ENCODE measurements around the gene SCAMP5. TPM values are rescaled to one million over a fixed set of nuclear protein-coding genes. Genes with fewer than 3 reads are reported as not detected.
A peak's percentile ranks its signal among the peaks of the same experiment; 100 is the strongest.

The SCAMP5 gene
- total and polyA plus RNA-seq, 7 experiments from 2014 or later: 0.06 to 9.5 (median 0.51) TPM

GRCh38 chr15:75068748-75069147 is 73.4 kb downstream of the SCAMP5 start:
- peak overlapping the region in 1 of 10 donors; percentile 70 for H3K4me3 Mint-ChIP-seq
- Histone ChIP-seq H3K27me3 (ENCODE audit: control insufficient read depth in 2 of 2, insufficient read depth in 2 of 2, low read length in 2 of 2) (peaks cover 0 to 3% of the 10 kb centered on the region in 2 donors), H3K4me3 (ENCODE audit: low read length) (no peak overlapping the region), H3K9me3 (ENCODE audit: control insufficient read depth in 2 of 3, low read length in 3 of 3) (no peaks in the 10 kb centered on the region), H3K4me1 (ENCODE audit: control insufficient read depth in 2 of 2, insufficient read depth in 2 of 2, low read length in 2 of 2) (peaks cover 12 to 24% of the 10 kb centered on the region in 2 donors), H3K27ac (ENCODE audit: low read depth, low read length) (no peak overlapping the region), H3K36me3 (ENCODE audit: control insufficient read depth in 2 of 3, insufficient read depth in 3 of 3, low read length in 3 of 3) (no peaks in the 10 kb centered on the region)
- DNase-seq (no peak), ATAC-seq (no peak)
- peak overlapping the region in 2 of 9 donors; percentile 39 to 97 for H3K27ac Mint-ChIP-seq
- peaks cover 0 to 66% (median 6%) of the 10 kb centered on the region in 5 donors for H3K36me3 Mint-ChIP-seq
- ChIA-PET CTCF (no interaction called here), POLR2A (no interaction called here)
- peaks cover 0 to 22% (median 3%) of the 10 kb centered on the region in 11 donors for H3K9me3 Mint-ChIP-seq
- H3K27me3 Mint-ChIP-seq: peaks cover 0 to 13% (median 7%) of the 10 kb centered on the region in 5 donors
- H3K4me1 Mint-ChIP-seq: peaks cover 19 to 92% (median 26%) of the 10 kb centered on the region in 7 donors
- intact Hi-C loops (cut with micrococcal nuclease): no loop called here

DNA sequence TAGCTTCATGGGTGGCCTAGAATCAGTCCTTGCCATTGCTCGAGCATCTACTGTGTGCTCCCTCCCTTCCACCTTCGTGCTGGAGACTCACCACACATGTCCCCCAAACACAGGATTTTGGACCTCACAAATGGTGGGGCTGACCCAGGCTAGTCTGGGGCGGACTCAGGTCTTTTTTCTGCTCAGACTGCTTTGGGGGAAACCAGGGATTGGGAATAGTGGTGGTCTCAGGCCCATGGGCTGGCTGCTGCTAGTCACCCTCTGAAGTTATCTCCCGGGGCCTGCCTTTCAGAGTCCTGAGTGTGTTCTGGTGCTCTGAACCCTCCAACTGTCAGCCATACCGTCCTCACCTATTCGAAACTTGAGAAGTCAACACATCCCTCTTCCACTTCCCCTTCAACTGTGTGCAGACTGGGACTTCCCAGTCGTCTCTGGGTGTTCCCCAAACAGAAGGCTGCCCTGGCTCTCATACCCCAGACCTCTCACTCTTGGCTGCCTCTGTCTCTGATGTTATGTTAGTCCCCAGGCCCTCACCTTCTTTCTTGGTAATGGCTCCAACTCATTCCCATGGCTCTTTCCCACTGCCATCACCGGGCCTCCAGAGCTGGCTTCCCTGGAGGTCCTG is 74.0 kb downstream of the SCAMP5 start:
- peak; percentile 84 for ATAC-seq
- POLR2A ChIA-PET: no interaction called here

DNA sequence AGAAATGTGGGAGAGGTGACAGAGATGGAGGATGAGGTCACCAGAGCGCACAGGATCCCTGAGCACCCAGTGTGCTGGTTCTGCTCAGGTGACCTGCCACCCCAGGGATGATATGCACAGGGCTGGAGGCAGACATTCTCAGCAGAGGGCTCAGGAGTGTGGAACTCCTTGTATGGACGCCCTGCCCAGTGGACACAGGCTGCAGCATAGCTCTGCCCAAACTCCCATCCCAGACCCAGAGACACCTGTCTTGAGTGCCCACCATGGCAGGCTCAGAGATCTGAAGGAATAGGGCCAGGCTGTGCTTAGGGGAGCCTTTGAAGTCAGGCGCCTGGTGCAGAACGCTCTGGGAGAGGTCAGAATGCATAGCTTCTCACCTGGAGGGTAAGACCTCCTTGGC is 75.3 kb downstream of the SCAMP5 start:
- no peak overlapping the region for H3K27ac ChIP-seq (ENCODE audit: low read depth, low read length)
- CTCF ChIA-PET: interaction anchor here (0.6 kb wide), 1 partner anchor 833 kb away, joined by 6 read pairs; no protein-coding TSS in a partner anchor

More for the DNA sequence above, 74.0 kb downstream of the SCAMP5 start:
- Mint-ChIP-seq H3K4me1 (peaks cover 19 to 86% (median 26%) of the 10 kb centered on the region in 7 donors), H3K36me3 (peaks cover 0 to 61% (median 6%) of the 10 kb centered on the region in 5 donors), H3K9me3 (peaks cover 0 to 16% (median 3%) of the 10 kb centered on the region in 11 donors), H3K27me3 (peaks cover 0 to 13% (median 7%) of the 10 kb centered on the region in 5 donors), H3K27ac (peak overlapping the region in 3 of 9 donors; percentile 33 to 97 (median 67)), H3K4me3 (peak overlapping the region in 1 of 10 donors; percentile 70)
- Histone ChIP-seq H3K4me3 (ENCODE audit: low read length) (no peak overlapping the region), H3K27me3 (ENCODE audit: control insufficient read depth in 2 of 2, insufficient read depth in 2 of 2, low read length in 2 of 2) (peaks cover 0 to 3% of the 10 kb centered on the region in 2 donors), H3K4me1 (ENCODE audit: control insufficient read depth in 2 of 2, insufficient read depth in 2 of 2, low read length in 2 of 2) (peaks cover 12 to 24% of the 10 kb centered on the region in 2 donors), H3K36me3 (ENCODE audit: control insufficient read depth in 2 of 3, insufficient read depth in 3 of 3, low read length in 3 of 3) (no peaks in the 10 kb centered on the region), H3K9me3 (ENCODE audit: control insufficient read depth in 2 of 3, low read length in 3 of 3) (no peaks in the 10 kb centered on the region), H3K27ac (ENCODE audit: low read depth, low read length) (no peak overlapping the region)
- no peak for DNase-seq
- CTCF ChIA-PET: no interaction called here
- intact Hi-C loops (cut with micrococcal nuclease): no loop called here

More for the DNA sequence above, 75.3 kb downstream of the SCAMP5 start:
- no peak overlapping the region for H3K4me3 Mint-ChIP-seq
- H3K4me1 Mint-ChIP-seq: peaks cover 13 to 74% (median 20%) of the 10 kb centered on the region in 7 donors
- peak overlapping the region in 1 of 9 donors; percentile 34 for H3K27ac Mint-ChIP-seq
- intact Hi-C loops (cut with micrococcal nuclease): no loop called here
- ATAC-seq (no peak), DNase-seq (no peak)
- POLR2A ChIA-PET: no interaction called here
- H3K4me3 ChIP-seq (ENCODE audit: low read length): no peak overlapping the region
- peaks cover 0 to 3% of the 10 kb centered on the region in 2 donors for H3K27me3 ChIP-seq (ENCODE audit: control insufficient read depth in 2 of 2, insufficient read depth in 2 of 2, low read length in 2 of 2)
- peaks cover 0 to 13% (median 11%) of the 10 kb centered on the region in 5 donors for H3K27me3 Mint-ChIP-seq
- H3K9me3 ChIP-seq (ENCODE audit: control insufficient read depth in 2 of 3, low read length in 3 of 3): peaks cover 0 to under 1% (median 0%) of the 10 kb centered on the region in 3 experiments
- no peaks in the 10 kb centered on the region for H3K36me3 ChIP-seq (ENCODE audit: control insufficient read depth in 2 of 3, insufficient read depth in 3 of 3, low read length in 3 of 3)
- peaks cover 4 to 21% (median 6%) of the 10 kb centered on the region in 11 donors for H3K9me3 Mint-ChIP-seq
- H3K36me3 Mint-ChIP-seq: peaks cover 4 to 60% (median 10%) of the 10 kb centered on the region in 5 donors
- peaks cover 12 to 17% of the 10 kb centered on the region in 2 donors for H3K4me1 ChIP-seq (ENCODE audit: control insufficient read depth in 2 of 2, insufficient read depth in 2 of 2, low read length in 2 of 2)

Other genes with a start within 250 kb of the SCAMP5 start
- gene CYP1A2, start 246.7 kb upstream of the SCAMP5 start, total RNA-seq: not detected
- not detected for gene CYP1A2, start 246.7 kb upstream of the SCAMP5 start, polyA plus RNA-seq
- 100 to 1,000 TPM; 163 to 421 (median 228) TPM for gene CSK, start 213.5 kb upstream of the SCAMP5 start, total RNA-seq
- 100 to 1,000 TPM in 1 of 2 donors, 10 to 100 TPM in 1; 67.7 to 144 TPM for gene CSK, start 213.5 kb upstream of the SCAMP5 start, polyA plus RNA-seq
- gene LMAN1L, start 182.7 kb upstream of the SCAMP5 start, total RNA-seq: 1 to 10 TPM in 4 of 5 experiments, under 1 TPM in 1; 0.35 to 2.4 (median 1.3) TPM
- not detected for gene LMAN1L, start 182.7 kb upstream of the SCAMP5 start, polyA plus RNA-seq
- gene CPLX3, start 168.9 kb upstream of the SCAMP5 start, total RNA-seq: under 1 TPM in 2 of 5 experiments, not detected in 3; 0.27 to 0.60 TPM
- not detected for gene CPLX3, start 168.9 kb upstream of the SCAMP5 start, polyA plus RNA-seq
- gene ULK3, start 152.4 kb upstream of the SCAMP5 start, total RNA-seq: 100 to 1,000 TPM in 1 of 5 experiments, 10 to 100 TPM in 4; 53.2 to 106 (median 59.2) TPM
- 10 to 100 TPM; 15.4 to 32.8 TPM for gene ULK3, start 152.4 kb upstream of the SCAMP5 start, polyA plus RNA-seq
- gene SCAMP2, start 122.2 kb upstream of the SCAMP5 start, total RNA-seq: 100 to 1,000 TPM in 3 of 5 experiments, 10 to 100 TPM in 2; 78.9 to 130 (median 116) TPM
- gene SCAMP2, start 122.2 kb upstream of the SCAMP5 start, polyA plus RNA-seq: 100 to 1,000 TPM; 131 to 141 TPM
- 10 to 100 TPM; 34.0 to 97.8 (median 80.6) TPM for gene MPI, start 105.5 kb upstream of the SCAMP5 start, total RNA-seq
- 10 to 100 TPM; 92.5 to 98.3 TPM for gene MPI, start 105.5 kb upstream of the SCAMP5 start, polyA plus RNA-seq
- 100 to 1,000 TPM in 2 of 5 experiments, 10 to 100 TPM in 3; 40.5 to 111 (median 99.6) TPM for gene FAM219B, start 88.7 kb upstream of the SCAMP5 start, total RNA-seq
- gene FAM219B, start 88.7 kb upstream of the SCAMP5 start, polyA plus RNA-seq: 10 to 100 TPM; 20.2 to 27.7 TPM
- 100 to 1,000 TPM in 1 of 5 experiments, 10 to 100 TPM in 4; 44.4 to 210 (median 59.2) TPM for gene COX5A, start 57.5 kb upstream of the SCAMP5 start, total RNA-seq
- 100 to 1,000 TPM; 239 to 242 TPM for gene COX5A, start 57.5 kb upstream of the SCAMP5 start, polyA plus RNA-seq
- 1 to 10 TPM in 4 of 5 experiments, under 1 TPM in 1; 0.95 to 5.8 (median 3.3) TPM for gene RPP25, start 38.8 kb upstream of the SCAMP5 start, total RNA-seq
- 1 to 10 TPM; 4.0 to 5.5 TPM for gene RPP25, start 38.8 kb upstream of the SCAMP5 start, polyA plus RNA-seq
- gene PPCDC, start 28.0 kb downstream of the SCAMP5 start, total RNA-seq: 10 to 100 TPM; 11.7 to 31.3 (median 17.1) TPM
- 10 to 100 TPM; 12.4 to 14.5 TPM for gene PPCDC, start 28.0 kb downstream of the SCAMP5 start, polyA plus RNA-seq
- 100 to 1,000 TPM in 1 of 5 experiments, 10 to 100 TPM in 4; 30.9 to 124 (median 50.5) TPM for gene C15orf39, start 206.3 kb downstream of the SCAMP5 start, total RNA-seq
- 1 to 10 TPM; 2.1 to 6.1 TPM for gene C15orf39, start 206.3 kb downstream of the SCAMP5 start, polyA plus RNA-seq

All from naive thymus-derived CD4-positive, alpha-beta T cell (primary cell).